ENCODE measurements around the gene JAK1. TPM values are rescaled to one million over a fixed set of nuclear protein-coding genes. Genes with fewer than 3 reads are reported as not detected.

Gene JAK1
- total and polyA plus RNA-seq, 2 of the 8 experiments (the other 6 are each of a cell fraction or from before 2014, with no cell fraction given): 7.8 to 24.5 TPM

DNA sequence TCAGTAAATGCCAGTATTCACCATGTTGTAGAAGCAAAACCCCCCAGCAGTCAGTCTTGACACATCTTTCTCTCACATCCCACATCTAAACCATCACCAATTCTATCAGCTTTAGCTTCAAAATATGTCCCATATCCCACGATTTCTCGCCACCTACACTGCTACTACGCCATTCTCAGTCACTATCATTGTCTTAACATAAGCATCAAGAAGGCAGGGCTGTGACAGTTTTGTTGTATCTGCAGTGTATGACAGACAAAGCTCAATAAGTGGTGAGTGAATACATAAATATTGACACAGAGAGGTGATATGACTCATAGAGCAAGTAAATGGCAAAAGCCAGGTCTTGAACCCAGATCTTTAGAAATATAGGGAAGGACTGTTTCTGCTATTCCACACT lies 59.9 kb downstream of the JAK1 start:
- Histone ChIP-seq H2BK20ac (ENCODE audit: low read length) (no peak overlapping the region), H2AFZ (ENCODE audit: low read length) (no peak overlapping the region), H3K9ac (replicated peaks in 1 of 4; ENCODE audit: extremely low read depth in 1 of 4, low read depth in 3 of 4, low read length in 3 of 4) (no peak overlapping the region), H3K27ac (ENCODE audit: low read depth, low read length) (no peak overlapping the region), H3K23ac (ENCODE audit: insufficient read length) (no peak overlapping the region), H3K18ac (ENCODE audit: extremely low read depth, low read length) (no peak overlapping the region), H3K79me1 (ENCODE audit: low read depth, low read length) (no peaks in the 10 kb centered on the region), H3K27me3 (replicated peaks in 1 of 4; ENCODE audit: control insufficient read depth in 3 of 4, extremely low read depth in 1 of 4, insufficient read depth in 3 of 4, low read length in 3 of 4) (no peaks in the 10 kb centered on the region), H4K91ac (replicated peaks; ENCODE audit: insufficient read length, low read length) (no peak overlapping the region), H3K4ac (replicated peaks; ENCODE audit: insufficient read length, low read depth, low read length) (no peak overlapping the region), H2BK120ac (replicated peaks; ENCODE audit: low read depth, low read length) (no peak overlapping the region), H2BK12ac (ENCODE audit: low read depth, low read length) (no peak overlapping the region), H3K4me1 (replicated peaks in 1 of 4; ENCODE audit: control insufficient read depth in 3 of 4, insufficient read depth in 4 of 4, low read length in 3 of 4) (peaks cover 0 to 4% (median 1%) of the 10 kb centered on the region in 4 experiments; a peak in 4 of 7 replicates), H3K4me2 (ENCODE audit: insufficient read depth in 1 of 2, low read depth in 2 of 2, low read length in 2 of 2) (no peak overlapping the region), H2BK5ac (ENCODE audit: low read depth, low read length) (no peak overlapping the region), H4K20me1 (replicated peaks in 1 of 2; ENCODE audit: control insufficient read depth in 1 of 2, insufficient read depth in 2 of 2, low read length in 2 of 2) (no peaks in the 10 kb centered on the region), H3K23me2 (ENCODE audit: low read depth, low read length) (peaks cover 3% of the 10 kb centered on the region; the same call in 1 of the 2 replicates), H3K79me2 (ENCODE audit: control insufficient read depth in 1 of 2, insufficient read depth in 2 of 2, low read length in 2 of 2) (no peaks in the 10 kb centered on the region), H3K36me3 (ENCODE audit: control insufficient read depth in 2 of 4, insufficient read depth in 4 of 4, low read length in 3 of 4) (no peaks in the 10 kb centered on the region), H4K8ac (ENCODE audit: extremely low read depth, insufficient read depth, low read length) (no peak overlapping the region), H2BK15ac (ENCODE audit: low read length) (no peak overlapping the region), H3K9me3 (ENCODE audit: insufficient read depth in 2 of 2, low read depth in 1 of 2, low read length in 1 of 2) (no peaks in the 10 kb centered on the region), H3K14ac (ENCODE audit: insufficient read length) (no peak overlapping the region), H2AK5ac (ENCODE audit: low read depth, low read length) (no peak overlapping the region), H4K5ac (ENCODE audit: insufficient read length, low read depth, low read length) (no peak overlapping the region), H3K56ac (replicated peaks; ENCODE audit: insufficient read length, low read depth, low read length) (no peak overlapping the region), H3K4me3 (ENCODE audit: extremely low read depth in 1 of 4, insufficient read depth in 2 of 4, low read depth in 3 of 4, low read length in 4 of 4) (no peak overlapping the region)
- DNase-seq (ENCODE audit: low read depth in 1 of 2, low spot score in 2 of 2) (no peak), FAIRE-seq (no peak)
- ChIA-PET POLR2A (ENCODE audit: partially characterized antibody) (no interaction called here), CTCF (ENCODE audit: partially characterized antibody) (interaction anchor here (0.6 to 1.8 kb wide), 3 partner anchors 12 to 395 kb away, joined by 3 to 6 read pairs (median 4); no protein-coding TSS in a partner anchor)
- TF ChIP-seq, protein P1, sequence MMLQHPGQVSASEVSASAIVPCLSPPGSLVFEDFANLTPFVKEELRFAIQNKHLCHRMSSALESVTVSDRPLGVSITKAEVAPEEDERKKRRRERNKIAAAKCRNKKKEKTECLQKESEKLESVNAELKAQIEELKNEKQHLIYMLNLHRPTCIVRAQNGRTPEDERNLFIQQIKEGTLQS (IDR thresholded peaks at IDR 0.05; ENCODE audit: insufficient read depth, low read depth, low read length): no peak
- TF ChIP-seq BACH1 (IDR thresholded peaks at IDR 0.05; ENCODE audit: low read length) (no peak), NANOG (IDR thresholded peaks at IDR 0.05; ENCODE audit: insufficient read depth, low read depth, low read length, poor library complexity, severe bottlenecking) (no peak), SP2 (IDR thresholded peaks at IDR 0.05; ENCODE audit: low read length) (no peak), GTF2F1 (IDR thresholded peaks at IDR 0.05; ENCODE audit: borderline replicate concordance, low read depth, low read length) (no peak), ASH2L (IDR thresholded peaks at IDR 0.05; ENCODE audit: low read length) (no peak), EGR1 (IDR thresholded peaks at IDR 0.05; ENCODE audit: borderline replicate concordance, low read depth, low read length) (no peak), EZH2 (IDR thresholded peaks at IDR 0.05; ENCODE audit: low read depth, low read length, severe bottlenecking) (no peak)
- TF ChIP-seq, protein P2, sequence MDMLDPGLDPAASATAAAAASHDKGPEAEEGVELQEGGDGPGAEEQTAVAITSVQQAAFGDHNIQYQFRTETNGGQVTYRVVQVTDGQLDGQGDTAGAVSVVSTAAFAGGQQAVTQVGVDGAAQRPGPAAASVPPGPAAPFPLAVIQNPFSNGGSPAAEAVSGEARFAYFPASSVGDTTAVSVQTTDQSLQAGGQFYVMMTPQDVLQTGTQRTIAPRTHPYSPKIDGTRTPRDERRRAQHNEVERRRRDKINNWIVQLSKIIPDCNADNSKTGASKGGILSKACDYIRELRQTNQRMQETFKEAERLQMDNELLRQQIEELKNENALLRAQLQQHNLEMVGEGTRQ (IDR thresholded peaks at IDR 0.05; ENCODE audit: low read length): no peak
- 93 to 100% methylated on average over 2 to 3 of the region's 3 CpGs for WGBS, 2 experiments (ENCODE audit: extremely low coverage in 1 of 2, insufficient coverage in 1 of 2, insufficient read length in 1 of 2, insufficient replicate concordance in 2 of 2, low coverage in 1 of 2, low lambda C conversion rate in 2 of 2, missing lambda C conversion rate in 1 of 2)

All from H1 (cell line).